B cell (primary cell): Measurements from ENCODE around the gene PRKCQ. TPM values are rescaled to one million over a fixed set of nuclear protein-coding genes. Genes with fewer than 3 reads are reported as not detected.
A peak's percentile ranks its signal among the peaks of the same experiment; 100 is the strongest.
"Not testable (repeated sequence)": the region's sequence is repeated elsewhere in the genome, so short reads cannot be mapped to it uniquely, and the experiment has no call there.

ENCODE experiments used
- ATAC-seq: fragments of 200-7000 bp; cut with Tn5 transposase; one replicate; pipeline ENCODE4 v1.10.0; 2021; ENCODE audit warnings: low read depth, mild to moderate bottlenecking, moderate number of reproducible peaks, moderate library complexity
- CTCF ChIA-PET: fragments of 350-600 bp; sonication (Branson Sonifier 250); formaldehyde crosslinking; loops from one replicate; lab custom pipeline; 2021; ENCODE audit warnings: antibody characterized with exemption, inconsistent platforms; lab: Charles Lee
- POLR2A ChIA-PET: fragments of 350-600 bp; sonication (Branson Sonifier 250); formaldehyde crosslinking; loops from one replicate; lab custom pipeline; 2021; ENCODE audit warnings: antibody characterized with exemption; lab: Charles Lee
- DNase-seq: peaks from one replicate; pipeline ENCODE4 v3.0.0; 2013
- H2AFZ ChIP-seq: 2 replicates; pipeline ENCODE4 v1.6.1; 2012; ENCODE audit warnings: mild to moderate bottlenecking, low read depth, low read length; ENCODE audit not compliant: insufficient read depth, poor library complexity, severe bottlenecking
- H3K27ac ChIP-seq, 2 donors: 1 replicate in 1 of 2; 2 replicates in 1 of 2; pipeline ENCODE4 v1.5.1; 2012 to 2013; ENCODE audit warnings: low read length in 2 of 2, mild to moderate bottlenecking in 2 of 2, moderate library complexity in 1 of 2
- H3K27me3 ChIP-seq, 4 experiments: fragments of 200-600 bp in 1 of 4; sonication (generic) in 1 of 4; replicated peaks in 1 of 4; 1 replicate in 2 of 4; 2 replicates in 2 of 4; pipeline versions ENCODE4 v1.6.1 to v1.7.0; 2013 to 2016; ENCODE audit warnings: low read length in 3 of 4, mild to moderate bottlenecking in 2 of 4, mixed read lengths in 1 of 4, moderate library complexity in 1 of 4; ENCODE audit not compliant: insufficient read depth in 4 of 4, control insufficient read depth in 3 of 4; ENCODE audit errors: control extremely low read depth in 1 of 4
- H3K36me3 ChIP-seq, 2 experiments: replicated peaks in 1 of 2; 1 replicate in 1 of 2; 2 replicates in 1 of 2; pipeline versions ENCODE4 v1.6.1 to v1.7.1; 2013; ENCODE audit warnings: low read length in 1 of 2; ENCODE audit not compliant: insufficient read depth in 2 of 2, control insufficient read depth in 1 of 2; ENCODE audit errors: control extremely low read depth in 1 of 2, extremely low read depth in 1 of 2
- H3K4me1 ChIP-seq, 2 donors: fragments of 200-600 bp in 1 of 2; sonication (generic) in 1 of 2; 1 replicate in 1 of 2; 2 replicates in 1 of 2; pipeline versions ENCODE4 v1.5.1 to v1.6.1; 2013 to 2017; ENCODE audit warnings: low read length in 2 of 2; ENCODE audit not compliant: control insufficient read depth in 2 of 2, insufficient read depth in 2 of 2
- H3K4me2 ChIP-seq: replicated peaks from 2 replicates; pipeline ENCODE3; 2012; ENCODE audit warnings: mild to moderate bottlenecking, low read depth, low read length; ENCODE audit not compliant: poor library complexity, severe bottlenecking
- H3K4me3 ChIP-seq, 5 experiments: fragments of 200-600 bp in 1 of 5; sonication (generic) in 1 of 5; 1 replicate in 3 of 5; 2 replicates in 2 of 5; pipeline versions ENCODE4 v1.5.1 to v1.7.0; 2011 to 2016; ENCODE audit warnings: low read length in 4 of 5, mild to moderate bottlenecking in 4 of 5, low read depth in 2 of 5, control low read depth in 1 of 5, moderate library complexity in 1 of 5; ENCODE audit not compliant: insufficient read depth in 1 of 5; ENCODE audit errors: control extremely low read depth in 1 of 5, extremely low read depth in 1 of 5
- H3K79me2 ChIP-seq: fragments of 200-600 bp; sonication (generic); one replicate; pipeline ENCODE4 v1.6.0; 2016; ENCODE audit warnings: low read length; ENCODE audit not compliant: control insufficient read depth, insufficient read depth
- H3K9ac ChIP-seq: fragments of 200-600 bp; sonication (generic); 2 replicates; pipeline ENCODE4 v1.6.1; 2017; ENCODE audit warnings: mild to moderate bottlenecking, low read length, moderate library complexity
- H3K9me3 ChIP-seq, 3 donors: one replicate each; pipeline versions ENCODE4 v1.6.1 to v1.7.1; 2013; ENCODE audit warnings: low read length in 2 of 3; ENCODE audit not compliant: control insufficient read depth in 2 of 3, insufficient read depth in 1 of 3; ENCODE audit errors: control extremely low read depth in 1 of 3
- H4K20me1 ChIP-seq: 2 replicates; pipeline ENCODE4 v1.6.0; 2012; ENCODE audit warnings: mild to moderate bottlenecking, low read length; ENCODE audit not compliant: insufficient read depth, control insufficient read depth, poor library complexity, severe bottlenecking
- H3K27ac Mint-ChIP-seq: one replicate; pipeline ENCODE4 v1.8.0; 2021; ENCODE audit warnings: mixed read lengths
- H3K27me3 Mint-ChIP-seq: one replicate; pipeline ENCODE4 v1.8.0; 2021; ENCODE audit warnings: mixed read lengths
- H3K4me1 Mint-ChIP-seq: one replicate; pipeline ENCODE4 v1.8.0; 2021; ENCODE audit warnings: mixed read lengths
- H3K4me3 Mint-ChIP-seq: one replicate; pipeline ENCODE4 v1.8.0; 2021; ENCODE audit warnings: mixed read lengths
- H3K9me3 Mint-ChIP-seq: one replicate; pipeline ENCODE4 v1.8.0; 2022; ENCODE audit warnings: mixed read lengths; ENCODE audit not compliant: insufficient read depth
- EZH2 ChIP-seq: IDR thresholded peaks from 2 replicates; pipeline ENCODE4 v1.6.1; 2012; ENCODE audit warnings: borderline replicate concordance, low read depth, mild to moderate bottlenecking, moderate library complexity, low read length; ENCODE audit not compliant: insufficient read depth, poor library complexity, severe bottlenecking
- WGBS: methylation state at CpG from one replicate; pipeline ENCODE4 v1.1.5; 2013; ENCODE audit warnings: missing lambda C conversion rate; ENCODE audit not compliant: insufficient coverage; 5-methylcytosine and 5-hydroxymethylcytosine counted together
- intact Hi-C: fragments of 100-400 bp; cut with micrococcal nuclease; formaldehyde crosslinking; loops from one replicate; pipeline ENCODE4 v1.10.0; 2022
- polyA plus RNA-seq: library from polyadenylated mRNA; depleted of rRNA; stranded (reverse); fragments of >200 nt; gene quantifications from 2 replicates; pipeline ENCODE4 v1.2.3, GENCODE V29; 2012
- total RNA-seq, 2 donors: library from RNA; stranded (reverse); fragments of 120-200 nt in 1 of 2; gene quantifications; 1 replicate in 1 of 2; 2 replicates in 1 of 2; pipeline versions ENCODE4 v1.2.3 to v1.2.4, GENCODE V29; 2013 to 2022
- TF ChIP-seq, protein P1 (sequence below): fragments of 200-600 bp; IDR thresholded peaks from one replicate; pipeline ENCODE4 v1.8.0; 2022; ENCODE audit warnings: antibody characterized with exemption, mild to moderate bottlenecking

PRKCQ gene
- total and polyA plus RNA-seq, 2 donors (not counting 1 experiment from before 2014, with no cell fraction given), result 0.15 to 0.16 TPM

DNA sequence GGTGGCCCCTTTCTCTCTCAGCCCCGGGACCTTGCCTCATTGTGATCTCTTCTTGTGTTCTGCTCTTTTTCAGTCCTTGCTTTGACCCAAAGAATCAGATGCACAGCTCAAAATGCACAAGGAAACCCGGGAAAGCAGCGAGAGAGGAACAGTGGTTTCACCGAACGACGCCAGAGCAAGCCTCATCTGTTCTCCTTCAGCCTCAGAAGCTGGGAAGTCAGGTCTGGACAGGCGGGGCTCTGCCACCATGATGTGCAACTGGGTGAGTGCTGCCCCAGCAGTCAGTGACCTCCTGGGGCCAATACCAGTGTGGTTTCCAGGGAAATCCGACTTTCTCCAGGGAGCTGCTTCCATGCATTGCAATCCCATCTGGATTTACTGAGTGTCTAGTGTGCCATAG lies 133.4 kb downstream of the PRKCQ start:
- H2AFZ ChIP-seq, result no peak overlapping the region
- no peaks in the 10 kb centered on the region for H4K20me1 ChIP-seq
- intact Hi-C loops, result no loop called here
- no peak overlapping the region for H3K27ac ChIP-seq
- ChIA-PET POLR2A (no interaction called here), CTCF (interaction anchor here (1.1 to 1.7 kb wide), 3 partner anchors 11 to 233 kb away, joined by 3 to 4 read pairs (median 3); no protein-coding TSS in a partner anchor)
- no peaks in the 10 kb centered on the region for H3K79me2 ChIP-seq
- no peaks in the 10 kb centered on the region for H3K4me1 ChIP-seq
- Mint-ChIP-seq H3K27ac (no peak overlapping the region), H3K4me1 (peaks cover 3% of the 10 kb centered on the region), H3K4me3 (no peak overlapping the region), H3K27me3 (peaks cover 19% of the 10 kb centered on the region), H3K9me3 (no peaks in the 10 kb centered on the region)
- H3K9ac ChIP-seq, result no peak overlapping the region
- 87% methylated on average over 8 of the region's 8 CpGs for WGBS
- H3K9me3 ChIP-seq, result no peaks in the 10 kb centered on the region
- no peak overlapping the region for H3K4me3 ChIP-seq
- no peak for ATAC-seq
- TF ChIP-seq, protein P1, sequence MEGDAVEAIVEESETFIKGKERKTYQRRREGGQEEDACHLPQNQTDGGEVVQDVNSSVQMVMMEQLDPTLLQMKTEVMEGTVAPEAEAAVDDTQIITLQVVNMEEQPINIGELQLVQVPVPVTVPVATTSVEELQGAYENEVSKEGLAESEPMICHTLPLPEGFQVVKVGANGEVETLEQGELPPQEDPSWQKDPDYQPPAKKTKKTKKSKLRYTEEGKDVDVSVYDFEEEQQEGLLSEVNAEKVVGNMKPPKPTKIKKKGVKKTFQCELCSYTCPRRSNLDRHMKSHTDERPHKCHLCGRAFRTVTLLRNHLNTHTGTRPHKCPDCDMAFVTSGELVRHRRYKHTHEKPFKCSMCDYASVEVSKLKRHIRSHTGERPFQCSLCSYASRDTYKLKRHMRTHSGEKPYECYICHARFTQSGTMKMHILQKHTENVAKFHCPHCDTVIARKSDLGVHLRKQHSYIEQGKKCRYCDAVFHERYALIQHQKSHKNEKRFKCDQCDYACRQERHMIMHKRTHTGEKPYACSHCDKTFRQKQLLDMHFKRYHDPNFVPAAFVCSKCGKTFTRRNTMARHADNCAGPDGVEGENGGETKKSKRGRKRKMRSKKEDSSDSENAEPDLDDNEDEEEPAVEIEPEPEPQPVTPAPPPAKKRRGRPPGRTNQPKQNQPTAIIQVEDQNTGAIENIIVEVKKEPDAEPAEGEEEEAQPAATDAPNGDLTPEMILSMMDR, result no peak
- H3K27me3 ChIP-seq, result no peaks in the 10 kb centered on the region
- H3K36me3 ChIP-seq, result no peaks in the 10 kb centered on the region
- H3K4me2 ChIP-seq, result no peak overlapping the region
- DNase-seq, result no peak

DNA sequence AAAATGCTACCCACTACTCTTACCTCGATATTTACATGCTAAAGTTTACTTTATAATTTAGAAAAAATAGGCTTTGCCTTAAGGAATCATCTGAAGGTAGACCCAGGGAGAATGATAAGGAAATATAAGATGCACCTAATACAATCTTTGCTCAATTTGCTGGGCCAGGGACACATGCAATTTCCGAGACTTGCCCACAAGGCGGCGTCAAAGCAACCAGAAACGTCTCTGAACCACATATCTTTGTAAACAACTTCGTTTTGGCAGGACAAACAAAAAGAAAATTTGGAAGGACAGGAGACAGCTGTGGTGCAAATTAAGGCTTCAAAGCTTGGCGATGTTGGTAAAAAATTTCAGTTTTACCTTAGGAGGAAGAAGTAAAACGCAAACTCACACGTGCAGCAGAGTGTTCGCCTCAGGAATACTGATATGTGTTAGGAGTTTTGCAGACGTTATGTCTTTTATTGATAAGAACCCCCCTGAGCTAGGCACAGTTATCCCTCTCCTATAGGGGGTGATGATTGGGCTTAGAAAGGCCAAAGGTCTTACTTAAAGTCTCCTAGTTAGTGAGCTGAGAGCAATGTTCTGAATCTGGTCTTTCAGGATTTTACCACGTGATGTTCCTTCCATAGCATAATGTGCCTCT lies 134.3 kb downstream of the PRKCQ start:
- H3K79me2 ChIP-seq, result no peaks in the 10 kb centered on the region
- intact Hi-C loops, result no loop called here
- WGBS, result 0% methylated on average over 1 of the region's 12 CpGs
- no peaks in the 10 kb centered on the region for H3K4me1 ChIP-seq
- peak overlapping the region; percentile 5 for H2AFZ ChIP-seq
- DNase-seq, result peak; percentile 33
- H3K27me3 ChIP-seq, result no peaks in the 10 kb centered on the region
- no peak for ATAC-seq
- H4K20me1 ChIP-seq, result no peaks in the 10 kb centered on the region
- Mint-ChIP-seq H3K27ac (no peak overlapping the region), H3K4me1 (peaks cover 3% of the 10 kb centered on the region), H3K4me3 (peak overlapping the region; percentile 2), H3K27me3 (peaks cover 23% of the 10 kb centered on the region), H3K9me3 (no peaks in the 10 kb centered on the region)
- no peak overlapping the region for H3K4me2 ChIP-seq
- H3K36me3 ChIP-seq, result no peaks in the 10 kb centered on the region
- H3K4me3 ChIP-seq, result no peak overlapping the region
- H3K27ac ChIP-seq, result no peak overlapping the region
- no peaks in the 10 kb centered on the region for H3K9me3 ChIP-seq
- ChIA-PET CTCF (interaction anchor here (0.7 to 1.2 kb wide), 3 partner anchors 28 to 1078 kb away, joined by 3 read pairs; no protein-coding TSS in a partner anchor), POLR2A (no interaction called here)
- H3K9ac ChIP-seq, result no peak overlapping the region
- no peak for TF ChIP-seq EZH2
- TF ChIP-seq, protein P1, result peak; percentile 55

DNA sequence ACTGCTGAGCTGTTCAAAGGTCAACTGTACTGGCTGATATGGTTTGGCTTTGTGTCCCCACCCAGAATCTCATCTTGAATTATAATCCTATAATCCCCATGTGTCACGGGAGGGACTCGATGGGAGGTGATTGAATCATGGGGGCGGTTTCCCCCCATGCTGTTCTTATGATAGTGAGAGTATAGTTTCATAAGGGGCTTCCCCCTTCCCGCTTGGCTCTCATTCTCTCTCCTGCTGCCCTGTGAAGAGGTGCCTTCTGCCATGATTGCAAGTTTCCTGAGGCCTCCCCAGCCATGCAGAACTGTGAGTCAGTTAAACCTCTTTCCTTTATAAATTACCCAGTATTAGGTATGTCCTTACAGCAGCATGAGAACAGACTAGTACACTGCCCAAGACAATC lies 140.2 kb downstream of the PRKCQ start:
- H3K27ac Mint-ChIP-seq, H3K27ac ChIP-seq, H3K9me3 Mint-ChIP-seq, H3K4me1 Mint-ChIP-seq, POLR2A ChIA-PET, CTCF ChIA-PET, H3K27me3 ChIP-seq, H3K9ac ChIP-seq, H2AFZ ChIP-seq, H3K79me2 ChIP-seq, H3K4me1 ChIP-seq, DNase-seq, H3K4me3 Mint-ChIP-seq, H4K20me1 ChIP-seq, H3K9me3 ChIP-seq, H3K4me2 ChIP-seq, ATAC-seq, intact Hi-C loops, H3K4me3 ChIP-seq, H3K36me3 ChIP-seq: not testable (repeated sequence)
- peaks cover 14% of the 10 kb centered on the region for H3K27me3 Mint-ChIP-seq
- WGBS, result no CpG with 5 or more reads among the region's 4 CpGs
